GM19467 (cell line): Measurements from ENCODE around the gene TLK1.
"Not testable (repeated sequence)": the region's sequence is repeated elsewhere in the genome, so short reads cannot be mapped to it uniquely, and the experiment has no call there.

Experiments used
- ATAC-seq: cut with Tn5 transposase; IDR thresholded peaks from one replicate; pipeline ENCODE4 v1.9.1; 2021; ENCODE audit warnings: mild to moderate bottlenecking, moderate library complexity; ENCODE audit not compliant: unreplicated experiment

The TLK1 gene

DNA sequence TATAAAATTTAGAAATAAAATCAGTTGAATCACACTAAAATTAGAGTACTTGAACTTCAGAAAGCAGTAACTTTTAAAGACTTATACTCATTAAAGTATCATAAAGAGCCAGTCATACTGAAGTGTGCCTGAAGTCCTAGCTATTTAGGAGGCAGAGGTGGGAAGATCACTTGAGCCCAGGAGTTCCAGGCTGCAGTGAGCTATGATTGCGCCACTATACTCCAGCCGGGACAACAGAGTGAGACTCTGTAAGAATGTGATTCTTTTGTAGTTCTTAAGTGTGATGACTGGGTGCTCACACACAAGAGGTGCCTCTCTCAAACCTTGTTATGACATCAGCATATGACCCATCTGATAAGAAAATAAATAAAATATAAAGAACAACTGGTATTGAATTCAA is 14.6 kb downstream of the TLK1 start:
- no peak for ATAC-seq

DNA sequence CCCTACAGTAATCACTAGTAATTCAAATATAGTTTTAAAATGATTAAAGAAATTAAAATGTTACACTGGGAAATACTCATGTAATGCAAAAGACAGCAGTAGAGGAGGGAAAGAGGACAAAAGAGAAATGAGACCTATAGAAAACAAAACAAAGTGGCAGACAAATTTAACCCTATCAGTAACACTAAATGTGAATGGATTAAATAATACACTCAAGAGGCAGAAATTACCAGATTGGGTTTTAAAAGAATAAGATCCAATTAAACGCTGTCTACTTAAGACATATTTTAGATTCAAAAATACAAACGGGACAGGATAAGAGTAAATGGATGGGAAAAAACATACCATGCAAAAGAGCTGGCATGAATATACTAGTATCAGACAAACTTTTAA is 17.0 kb downstream of the TLK1 start:
- no peak for ATAC-seq

DNA sequence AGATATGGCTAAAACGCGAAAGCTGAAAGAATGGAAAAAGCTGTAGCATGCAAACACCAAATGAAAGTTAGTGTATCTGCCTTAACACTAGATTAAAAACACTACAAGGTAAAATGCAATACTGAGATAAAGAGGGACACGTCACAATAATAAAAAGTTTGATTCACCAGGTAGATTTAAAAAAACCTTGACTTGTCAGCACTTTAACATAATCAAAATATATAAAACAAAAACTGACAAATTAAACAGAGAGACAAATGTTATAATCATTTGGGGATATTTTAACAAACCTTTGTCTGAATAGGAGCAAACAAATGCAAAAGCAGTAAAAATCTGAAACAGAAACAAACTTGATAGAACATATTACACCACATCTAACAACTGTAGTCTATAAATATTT is 18.3 kb downstream of the TLK1 start:
- ATAC-seq = no peak

DNA sequence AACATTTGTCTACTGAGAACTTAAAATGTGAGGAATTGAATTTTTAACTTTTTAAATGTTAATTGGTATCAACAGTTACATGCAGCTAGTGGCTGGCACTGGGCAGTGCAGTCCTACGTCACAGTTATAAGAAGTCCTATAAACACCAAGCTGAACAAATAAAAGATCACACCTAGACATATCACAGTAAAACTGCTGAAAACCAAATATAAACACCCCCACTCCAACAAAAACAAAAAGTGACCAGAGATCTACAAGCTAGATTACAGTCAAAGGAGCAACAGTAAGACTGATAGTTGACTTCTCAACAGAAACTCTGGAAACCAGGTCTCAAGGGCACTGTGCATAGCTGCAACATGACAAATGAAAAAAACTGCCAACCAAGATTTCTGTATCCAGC is 19.4 kb downstream of the TLK1 start:
- no peak for ATAC-seq

DNA sequence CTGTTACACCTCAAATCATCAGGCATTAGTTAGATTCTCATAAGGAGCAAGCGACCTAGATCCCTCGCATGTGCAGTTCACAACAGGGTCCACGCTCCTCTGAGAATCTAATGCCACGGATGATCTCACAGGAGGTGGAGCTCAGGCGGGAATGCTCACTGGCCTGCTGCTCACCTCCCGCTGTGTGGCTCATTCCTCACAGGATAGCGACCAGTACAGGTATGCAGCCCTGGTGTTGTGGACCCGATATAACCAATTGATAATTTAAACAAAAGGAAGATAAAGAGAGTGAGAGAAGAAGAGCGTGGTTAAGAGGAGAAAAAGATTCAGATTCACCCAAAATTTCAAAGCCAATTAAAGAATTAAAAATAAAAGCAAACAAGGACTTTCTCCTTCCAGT is 20.8 kb downstream of the TLK1 start:
- no peak for ATAC-seq

DNA sequence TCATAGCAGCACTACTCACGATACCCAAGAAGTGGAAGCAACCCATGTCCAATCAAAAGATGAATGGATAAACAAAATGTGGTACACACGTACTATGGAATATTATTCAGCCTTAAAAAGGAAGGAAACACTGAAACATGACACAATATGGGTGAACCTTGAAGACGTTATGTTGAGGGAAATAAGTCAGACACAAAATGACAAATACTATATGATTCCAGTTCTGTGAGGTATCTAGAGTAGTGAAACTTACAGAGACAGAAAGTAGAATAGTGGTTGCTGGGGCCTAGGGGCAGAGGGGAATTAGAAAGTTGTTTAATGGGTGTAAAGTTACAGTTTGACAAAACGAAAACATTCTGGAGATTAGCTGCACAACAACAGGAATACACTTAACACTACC is 24.7 kb downstream of the TLK1 start:
- ATAC-seq = peak; percentile 80

DNA sequence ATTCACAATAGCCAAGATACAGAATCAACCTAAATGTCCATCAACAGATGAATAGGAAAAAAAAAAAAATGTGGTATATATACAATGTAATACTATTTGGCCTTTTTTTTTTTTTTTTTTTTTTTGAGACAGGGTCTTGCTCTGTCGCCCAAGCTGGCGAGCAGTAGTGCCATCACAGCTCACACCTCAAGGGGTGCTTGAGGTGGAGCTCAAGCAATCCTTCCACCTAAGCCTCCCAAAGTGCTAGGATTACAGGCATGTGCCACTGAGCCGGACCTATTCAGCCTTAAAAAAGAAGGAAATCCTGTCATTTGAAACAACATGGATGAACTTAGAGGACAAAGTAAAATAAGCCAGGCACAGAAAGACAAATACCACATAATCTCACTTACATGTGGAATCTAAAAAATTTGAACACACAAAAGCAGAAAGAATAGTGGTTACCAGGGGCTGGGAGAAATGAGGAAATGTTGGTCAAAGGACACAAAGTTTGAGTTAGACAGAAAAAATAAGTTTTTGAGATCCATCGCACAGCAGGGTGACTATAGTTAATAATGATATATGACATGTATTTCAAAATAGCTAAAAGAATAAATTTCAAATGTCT is 26.0 kb downstream of the TLK1 start:
- ATAC-seq = no peak

DNA sequence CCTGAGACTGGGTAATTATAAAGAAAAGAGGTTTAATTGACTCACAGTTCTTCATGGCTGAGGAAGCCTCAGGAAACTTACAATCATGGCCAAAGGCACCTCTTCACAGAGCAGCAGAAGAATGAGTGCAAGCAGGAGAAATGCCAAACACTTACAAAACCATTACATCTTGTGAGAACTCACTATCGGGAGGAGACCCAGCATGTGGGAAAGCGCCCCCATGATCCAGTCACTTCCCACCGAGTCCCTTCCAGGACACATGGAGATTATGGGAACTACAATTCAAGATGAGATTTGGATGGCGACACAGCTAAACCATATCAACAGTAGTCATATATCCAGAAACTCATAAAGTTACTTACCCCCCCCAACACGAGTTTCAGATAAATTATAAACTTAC is 28.6 kb downstream of the TLK1 start:
- no peak for ATAC-seq

DNA sequence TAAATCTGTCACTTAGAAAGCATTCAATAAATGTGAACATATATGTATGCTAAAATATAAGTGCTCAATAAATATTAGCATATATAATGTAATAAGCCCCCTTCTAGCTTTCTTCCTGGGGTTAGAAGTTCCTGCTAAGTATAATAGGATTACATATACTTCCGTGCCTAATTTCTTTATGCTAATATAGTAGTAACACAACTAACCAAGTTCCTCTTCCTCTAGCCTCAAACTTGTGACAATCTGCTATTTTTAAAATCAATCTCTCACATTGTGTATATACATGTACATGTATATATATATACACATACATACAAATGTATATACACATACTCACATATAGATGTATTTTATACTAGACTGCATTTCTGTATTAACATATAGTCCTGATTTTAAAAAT is 32.2 kb downstream of the TLK1 start:
- ATAC-seq = no peak

DNA sequence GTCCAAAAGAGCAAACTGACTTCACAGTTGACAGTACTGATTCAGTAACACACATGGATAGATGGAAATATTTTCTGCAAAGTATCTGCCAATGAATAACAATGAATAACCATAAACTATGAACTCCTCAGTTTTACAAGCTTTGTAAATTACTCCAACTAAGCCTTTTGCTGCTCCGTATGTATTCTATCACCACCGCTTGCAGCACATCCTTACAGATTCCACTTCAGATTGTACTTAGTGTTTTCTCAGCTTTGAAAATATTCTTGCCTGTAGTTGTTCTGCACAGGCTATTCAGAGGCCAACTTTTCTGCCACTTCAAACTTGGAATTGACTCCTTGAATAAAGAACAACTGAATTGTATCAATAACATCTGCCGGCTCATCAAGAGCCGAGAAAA is 36.2 kb downstream of the TLK1 start:
- ATAC-seq = no peak

DNA sequence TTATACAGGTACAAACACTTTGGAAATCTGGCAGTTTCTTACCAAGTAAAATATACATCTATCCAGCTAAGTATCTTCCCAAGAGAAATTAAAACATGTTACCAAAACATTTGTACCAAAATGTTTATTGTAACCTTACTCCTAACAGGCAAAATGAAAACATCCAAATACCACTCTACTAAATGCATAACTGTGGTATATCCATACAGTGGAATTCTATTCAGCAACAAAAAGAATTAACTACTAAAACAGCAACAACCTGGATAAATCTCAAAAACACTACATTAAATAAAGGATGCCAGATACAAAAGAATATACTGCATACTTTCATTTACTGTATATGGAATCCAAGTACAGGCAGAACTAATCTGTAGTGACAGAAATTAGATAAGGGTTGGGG is 51.1 kb downstream of the TLK1 start:
- ATAC-seq = no peak

DNA sequence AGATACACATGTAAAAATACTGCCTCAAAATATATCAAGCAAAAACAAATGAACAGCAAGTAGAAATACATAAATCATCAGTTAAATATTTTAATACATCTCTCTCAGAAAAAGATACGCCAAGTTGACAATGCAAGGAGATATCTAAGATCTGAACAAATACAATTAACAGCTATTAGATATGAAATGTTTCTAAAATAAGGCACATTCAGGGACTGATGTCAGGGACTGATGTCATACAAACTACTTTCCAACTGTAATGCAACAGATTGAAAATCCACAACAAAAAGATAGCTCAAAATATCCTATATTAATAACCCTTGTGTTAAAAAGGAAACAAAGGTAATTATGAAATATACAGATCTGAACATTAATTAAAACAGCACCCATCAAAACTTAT is 51.7 kb downstream of the TLK1 start:
- no peak for ATAC-seq

DNA sequence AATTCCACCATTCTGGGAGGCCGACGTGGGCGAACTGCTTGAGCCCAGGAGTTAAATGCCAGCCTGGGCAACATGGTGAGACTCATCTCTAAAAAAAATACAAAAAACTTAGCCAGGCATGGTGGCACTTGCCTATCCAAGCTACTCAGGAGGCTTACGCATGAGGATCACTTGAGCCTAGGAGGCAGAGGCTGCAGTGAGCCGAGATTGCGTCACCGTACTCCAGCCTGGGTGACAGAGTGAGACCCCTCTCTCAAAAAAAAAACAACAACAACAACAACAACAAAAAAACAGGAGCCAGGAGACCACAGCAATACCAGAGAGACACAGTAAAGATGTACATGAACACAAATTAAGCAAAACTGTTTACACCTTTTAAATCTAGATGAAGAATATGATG is 52.9 kb downstream of the TLK1 start:
- no peak for ATAC-seq

DNA sequence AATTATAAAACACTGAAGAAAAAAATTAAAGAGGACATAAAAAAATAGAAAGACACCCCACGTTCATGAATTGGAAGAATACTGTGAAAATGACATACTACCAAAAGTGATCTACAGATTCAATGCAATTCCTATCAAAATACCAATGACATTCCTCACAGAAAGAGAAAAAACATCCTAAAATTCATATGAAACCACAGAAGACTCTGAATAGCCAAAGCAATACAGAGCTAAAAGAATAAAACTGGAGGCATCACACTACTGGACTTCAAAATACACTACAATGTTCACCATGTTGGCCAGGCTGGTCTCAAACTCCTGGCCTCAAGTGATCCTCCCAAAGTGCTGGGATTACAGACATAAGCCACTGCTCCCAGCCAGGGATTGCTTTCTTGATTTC is 56.3 kb downstream of the TLK1 start:
- ATAC-seq = no peak

DNA sequence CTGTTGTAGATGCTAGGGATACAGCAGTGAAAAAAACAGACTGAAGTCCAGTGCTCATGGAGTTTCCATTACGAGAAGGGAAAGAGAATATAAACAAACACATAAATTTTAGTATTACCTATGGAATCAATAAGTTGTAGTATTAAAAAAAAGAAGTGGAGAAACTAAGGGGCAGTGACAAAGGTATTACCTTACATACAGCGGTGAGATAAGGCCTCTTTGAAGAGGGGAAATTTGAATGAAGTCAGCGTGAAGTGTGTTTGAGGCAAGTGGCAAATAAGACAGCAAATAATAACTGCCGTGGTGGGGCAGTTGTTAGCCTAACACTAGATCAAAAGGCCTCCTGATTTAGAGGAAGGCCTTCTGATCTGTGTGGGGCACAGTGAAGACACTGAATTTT is 57.9 kb downstream of the TLK1 start:
- no peak for ATAC-seq

DNA sequence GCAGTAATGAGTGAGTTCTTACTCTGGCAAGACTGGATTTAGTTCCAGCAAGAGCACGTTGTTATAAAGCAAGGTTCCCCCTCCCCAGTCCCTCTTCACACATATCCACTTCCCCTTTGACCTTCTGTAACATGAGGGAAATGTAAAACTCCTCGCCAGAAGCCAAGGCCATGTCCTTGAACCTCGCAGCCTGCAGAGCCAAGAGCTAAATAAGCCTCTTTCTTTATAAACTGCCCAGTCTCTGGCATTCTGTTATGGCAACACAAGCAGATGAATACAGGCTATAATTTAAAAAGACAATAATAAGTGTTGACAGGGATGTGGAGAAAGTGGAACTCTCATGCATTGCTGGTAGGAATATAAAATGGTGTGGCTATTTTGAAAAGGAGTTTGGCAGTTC is 60.3 kb downstream of the TLK1 start:
- ATAC-seq = no peak

DNA sequence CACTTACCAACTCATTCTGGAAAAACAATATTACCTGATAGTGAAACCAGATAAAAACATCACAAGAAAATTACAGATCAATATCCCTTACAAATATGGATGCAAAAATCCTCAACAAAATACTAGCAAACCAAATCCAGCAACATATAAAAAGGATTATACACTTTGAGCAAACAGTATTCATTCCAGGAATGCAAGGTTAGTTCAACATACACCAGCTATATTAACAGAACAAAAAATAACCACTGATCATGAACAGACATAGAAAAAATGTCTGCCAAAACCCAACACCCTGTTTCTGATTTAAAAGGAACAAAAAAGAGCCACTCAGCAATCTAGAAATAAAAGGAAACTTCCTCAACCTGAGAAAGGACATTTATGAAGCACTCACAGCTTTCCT is 62.1 kb downstream of the TLK1 start:
- no peak for ATAC-seq

DNA sequence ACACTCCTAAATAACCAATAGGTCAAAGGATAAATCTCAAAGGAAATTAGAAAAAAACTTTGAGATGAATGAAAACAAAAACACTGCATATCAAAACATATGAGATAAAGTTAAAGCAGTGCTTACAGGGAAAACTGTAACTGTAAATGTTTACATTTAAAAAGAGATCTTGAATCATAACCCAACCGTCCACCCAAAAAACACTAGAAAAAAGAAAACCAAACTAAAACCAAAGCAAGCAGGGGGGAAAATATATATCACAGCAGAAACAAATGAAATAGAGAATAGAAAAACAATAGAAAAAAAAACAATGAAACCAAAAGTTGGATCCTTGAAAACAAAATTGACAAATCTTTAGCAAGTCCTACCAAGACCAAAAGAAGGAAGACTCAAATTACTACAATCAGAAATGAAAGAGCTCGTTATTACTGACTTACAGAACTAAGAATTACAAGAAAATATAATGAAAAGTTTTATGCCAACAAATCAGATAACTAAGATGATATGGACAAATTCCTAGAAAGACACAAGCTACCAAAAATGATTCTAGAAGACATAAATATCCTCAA is 65.6 kb downstream of the TLK1 start:
- ATAC-seq = no peak

DNA sequence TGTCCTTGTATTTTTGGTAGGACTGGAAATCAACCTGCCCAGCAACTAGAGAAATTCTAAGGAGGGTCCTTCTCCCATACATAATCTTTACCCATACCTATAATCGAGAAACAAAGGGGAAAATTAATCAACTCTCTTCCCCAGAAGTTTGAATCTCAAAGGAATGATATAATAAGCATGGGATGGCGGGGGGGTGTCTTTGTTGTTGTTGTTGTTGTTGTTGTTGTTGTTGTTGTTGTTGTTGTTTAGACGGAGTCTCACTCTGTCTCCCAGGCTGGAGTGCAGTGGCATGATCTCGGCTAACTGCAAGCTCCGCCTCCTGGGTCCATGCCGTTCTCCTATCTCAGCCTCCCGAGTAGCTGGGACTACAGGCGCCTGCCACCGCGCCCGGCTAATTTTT is 69.2 kb downstream of the TLK1 start:
- not testable (repeated sequence) for ATAC-seq

DNA sequence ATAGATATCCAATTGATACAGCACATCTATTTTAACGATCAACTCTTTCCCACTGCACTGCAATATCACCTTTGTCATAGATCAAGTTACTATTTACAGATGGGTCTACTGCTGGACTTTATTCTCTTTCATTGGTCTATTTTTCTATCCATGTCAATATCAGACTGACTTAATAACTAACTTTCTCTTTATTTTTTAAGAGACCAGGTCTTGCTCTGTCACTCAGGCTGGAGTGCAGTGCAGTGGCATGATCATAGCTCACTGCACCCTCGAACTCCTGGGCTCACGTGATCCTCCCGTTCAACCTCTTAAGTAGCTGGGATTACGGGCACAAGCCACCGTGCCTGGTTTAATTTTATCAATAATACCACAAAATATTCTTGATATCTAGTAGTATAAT is 71.2 kb downstream of the TLK1 start:
- ATAC-seq = no peak

DNA sequence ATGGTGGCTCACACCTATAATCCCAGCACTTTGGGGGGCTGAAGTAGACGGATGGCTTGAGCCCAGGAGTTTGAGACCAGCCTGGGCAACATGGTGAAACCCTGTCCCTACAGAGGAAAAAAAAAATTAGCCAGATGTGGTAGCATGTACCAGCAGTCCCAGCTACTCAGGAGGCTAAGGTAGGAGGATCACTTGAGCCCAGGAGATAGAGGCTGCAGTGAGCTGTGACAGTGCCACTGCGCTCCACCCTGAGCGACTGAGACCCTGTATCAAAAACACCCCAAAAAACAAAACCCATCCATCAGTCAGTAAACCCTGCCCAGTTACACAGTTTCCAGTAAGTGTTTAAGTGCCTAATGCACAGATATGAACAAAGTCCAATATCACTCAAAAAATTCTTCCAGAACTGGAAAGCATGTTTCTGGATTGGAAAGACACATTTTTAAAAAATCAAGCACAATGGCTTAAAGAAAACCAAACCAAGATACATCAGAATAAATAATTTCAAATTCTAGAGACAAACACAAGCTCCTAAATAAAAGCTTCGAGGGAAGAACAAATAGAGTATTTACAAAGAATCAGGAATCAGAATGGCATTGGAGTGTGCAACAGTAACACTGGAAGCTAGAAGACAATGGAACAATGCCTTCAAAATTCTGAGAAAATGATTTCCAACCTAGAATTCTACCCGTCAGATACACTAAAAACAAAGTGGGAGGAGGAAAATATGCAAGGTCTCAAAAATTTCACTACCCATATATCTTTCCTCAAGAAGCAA is 72.4 kb downstream of the TLK1 start:
- ATAC-seq = no peak

DNA sequence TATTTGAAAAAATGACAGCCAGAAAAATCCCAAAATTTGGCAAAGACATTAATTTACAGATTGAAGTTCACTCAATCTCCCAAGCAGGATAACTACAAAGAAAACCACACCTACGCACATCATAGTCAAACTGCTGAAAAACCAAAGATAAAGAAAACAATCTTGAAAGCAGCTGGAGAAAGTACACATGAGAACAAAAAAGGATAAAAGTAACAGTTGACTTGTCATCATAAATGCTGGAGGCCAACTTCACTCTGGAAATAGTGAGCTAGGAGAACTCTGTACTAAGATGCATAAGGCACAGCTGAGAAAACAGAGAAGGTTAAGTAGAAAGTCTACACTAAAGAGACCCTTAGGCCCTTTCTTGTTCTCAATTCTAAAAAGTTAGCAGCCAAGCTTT is 73.1 kb downstream of the TLK1 start:
- ATAC-seq = no peak
